B cell (primary cell): ENCODE results near the gene KIF25. TPM values are rescaled to one million over a fixed set of nuclear protein-coding genes. Genes with fewer than 3 reads are reported as not detected.

Experiments used
- ATAC-seq: fragments of 200-7000 bp; cut with Tn5 transposase; one replicate; pipeline ENCODE4 v1.10.0; 2021; ENCODE audit warnings: low read depth, mild to moderate bottlenecking, moderate number of reproducible peaks, moderate library complexity
- CTCF ChIA-PET: fragments of 350-600 bp; sonication (Branson Sonifier 250); formaldehyde crosslinking; loops from one replicate; lab custom pipeline; 2021; ENCODE audit warnings: antibody characterized with exemption, inconsistent platforms; lab: Charles Lee
- POLR2A ChIA-PET: fragments of 350-600 bp; sonication (Branson Sonifier 250); formaldehyde crosslinking; loops from one replicate; lab custom pipeline; 2021; ENCODE audit warnings: antibody characterized with exemption; lab: Charles Lee
- DNase-seq: peaks from one replicate; pipeline ENCODE4 v3.0.0; 2013
- H2AFZ ChIP-seq: 2 replicates; pipeline ENCODE4 v1.6.1; 2012; ENCODE audit warnings: mild to moderate bottlenecking, low read depth, low read length; ENCODE audit not compliant: insufficient read depth, poor library complexity, severe bottlenecking
- H3K27ac ChIP-seq, 2 donors: 1 replicate in 1 of 2; 2 replicates in 1 of 2; pipeline ENCODE4 v1.5.1; 2012 to 2013; ENCODE audit warnings: low read length in 2 of 2, mild to moderate bottlenecking in 2 of 2, moderate library complexity in 1 of 2
- H3K27me3 ChIP-seq, 4 experiments: fragments of 200-600 bp in 1 of 4; sonication (generic) in 1 of 4; replicated peaks in 1 of 4; 1 replicate in 2 of 4; 2 replicates in 2 of 4; pipeline versions ENCODE4 v1.6.1 to v1.7.0; 2013 to 2016; ENCODE audit warnings: low read length in 3 of 4, mild to moderate bottlenecking in 2 of 4, mixed read lengths in 1 of 4, moderate library complexity in 1 of 4; ENCODE audit not compliant: insufficient read depth in 4 of 4, control insufficient read depth in 3 of 4; ENCODE audit errors: control extremely low read depth in 1 of 4
- H3K36me3 ChIP-seq, 2 experiments: replicated peaks in 1 of 2; 1 replicate in 1 of 2; 2 replicates in 1 of 2; pipeline versions ENCODE4 v1.6.1 to v1.7.1; 2013; ENCODE audit warnings: low read length in 1 of 2; ENCODE audit not compliant: insufficient read depth in 2 of 2, control insufficient read depth in 1 of 2; ENCODE audit errors: control extremely low read depth in 1 of 2, extremely low read depth in 1 of 2
- H3K4me1 ChIP-seq, 2 donors: fragments of 200-600 bp in 1 of 2; sonication (generic) in 1 of 2; 1 replicate in 1 of 2; 2 replicates in 1 of 2; pipeline versions ENCODE4 v1.5.1 to v1.6.1; 2013 to 2017; ENCODE audit warnings: low read length in 2 of 2; ENCODE audit not compliant: control insufficient read depth in 2 of 2, insufficient read depth in 2 of 2
- H3K4me2 ChIP-seq: replicated peaks from 2 replicates; pipeline ENCODE3; 2012; ENCODE audit warnings: mild to moderate bottlenecking, low read depth, low read length; ENCODE audit not compliant: poor library complexity, severe bottlenecking
- H3K4me3 ChIP-seq, 5 experiments: fragments of 200-600 bp in 1 of 5; sonication (generic) in 1 of 5; 1 replicate in 3 of 5; 2 replicates in 2 of 5; pipeline versions ENCODE4 v1.5.1 to v1.7.0; 2011 to 2016; ENCODE audit warnings: low read length in 4 of 5, mild to moderate bottlenecking in 4 of 5, low read depth in 2 of 5, control low read depth in 1 of 5, moderate library complexity in 1 of 5; ENCODE audit not compliant: insufficient read depth in 1 of 5; ENCODE audit errors: control extremely low read depth in 1 of 5, extremely low read depth in 1 of 5
- H3K79me2 ChIP-seq: fragments of 200-600 bp; sonication (generic); one replicate; pipeline ENCODE4 v1.6.0; 2016; ENCODE audit warnings: low read length; ENCODE audit not compliant: control insufficient read depth, insufficient read depth
- H3K9ac ChIP-seq: fragments of 200-600 bp; sonication (generic); 2 replicates; pipeline ENCODE4 v1.6.1; 2017; ENCODE audit warnings: mild to moderate bottlenecking, low read length, moderate library complexity
- H3K9me3 ChIP-seq, 3 donors: one replicate each; pipeline versions ENCODE4 v1.6.1 to v1.7.1; 2013; ENCODE audit warnings: low read length in 2 of 3; ENCODE audit not compliant: control insufficient read depth in 2 of 3, insufficient read depth in 1 of 3; ENCODE audit errors: control extremely low read depth in 1 of 3
- H4K20me1 ChIP-seq: 2 replicates; pipeline ENCODE4 v1.6.0; 2012; ENCODE audit warnings: mild to moderate bottlenecking, low read length; ENCODE audit not compliant: insufficient read depth, control insufficient read depth, poor library complexity, severe bottlenecking
- H3K27ac Mint-ChIP-seq: one replicate; pipeline ENCODE4 v1.8.0; 2021; ENCODE audit warnings: mixed read lengths
- H3K27me3 Mint-ChIP-seq: one replicate; pipeline ENCODE4 v1.8.0; 2021; ENCODE audit warnings: mixed read lengths
- H3K4me1 Mint-ChIP-seq: one replicate; pipeline ENCODE4 v1.8.0; 2021; ENCODE audit warnings: mixed read lengths
- H3K4me3 Mint-ChIP-seq: one replicate; pipeline ENCODE4 v1.8.0; 2021; ENCODE audit warnings: mixed read lengths
- H3K9me3 Mint-ChIP-seq: one replicate; pipeline ENCODE4 v1.8.0; 2022; ENCODE audit warnings: mixed read lengths; ENCODE audit not compliant: insufficient read depth
- CTCF ChIP-seq: fragments of 200-600 bp; IDR thresholded peaks from one replicate; pipeline ENCODE4 v1.8.0; 2022; ENCODE audit warnings: antibody characterized with exemption, mild to moderate bottlenecking
- EZH2 ChIP-seq: IDR thresholded peaks from 2 replicates; pipeline ENCODE4 v1.6.1; 2012; ENCODE audit warnings: borderline replicate concordance, low read depth, mild to moderate bottlenecking, moderate library complexity, low read length; ENCODE audit not compliant: insufficient read depth, poor library complexity, severe bottlenecking
- WGBS: methylation state at CpG from one replicate; pipeline ENCODE4 v1.1.5; 2013; ENCODE audit warnings: missing lambda C conversion rate; ENCODE audit not compliant: insufficient coverage; 5-methylcytosine and 5-hydroxymethylcytosine counted together
- intact Hi-C: fragments of 100-400 bp; cut with micrococcal nuclease; formaldehyde crosslinking; loops from one replicate; pipeline ENCODE4 v1.10.0; 2022
- polyA plus RNA-seq: library from polyadenylated mRNA; depleted of rRNA; stranded (reverse); fragments of >200 nt; gene quantifications from 2 replicates; pipeline ENCODE4 v1.2.3, GENCODE V29; 2012
- total RNA-seq, 2 donors: library from RNA; stranded (reverse); fragments of 120-200 nt in 1 of 2; gene quantifications; 1 replicate in 1 of 2; 2 replicates in 1 of 2; pipeline versions ENCODE4 v1.2.3 to v1.2.4, GENCODE V29; 2013 to 2022

Gene KIF25
- total and polyA plus RNA-seq, 2 donors (not counting 1 experiment from before 2014, with no cell fraction given) = not detected

- Histone ChIP-seq H3K9ac (no peak overlapping the region), H2AFZ (no peak overlapping the region), H3K4me1 (no peaks in the 10 kb centered on the region), H3K79me2 (no peaks in the 10 kb centered on the region), H4K20me1 (no peaks in the 10 kb centered on the region), H3K4me2 (no peak overlapping the region), H3K9me3 (peaks cover 0 to 33% (median 0%) of the 10 kb centered on the region in 3 donors), H3K36me3 (no peaks in the 10 kb centered on the region), H3K4me3 (no peak overlapping the region), H3K27ac (no peak overlapping the region), H3K27me3 (no peaks in the 10 kb centered on the region)
- H3K27ac Mint-ChIP-seq = no peak overlapping the region
- intact Hi-C loops = no loop called here
- no peak overlapping the region for H3K4me3 Mint-ChIP-seq
- H3K4me1 Mint-ChIP-seq = no peaks in the 10 kb centered on the region
- ChIA-PET POLR2A (no interaction called here), CTCF (no interaction called here)
- H3K27me3 Mint-ChIP-seq = no peaks in the 10 kb centered on the region
- 93% methylated on average over 9 of the region's 10 CpGs for WGBS
- H3K9me3 Mint-ChIP-seq = no peaks in the 10 kb centered on the region
- TF ChIP-seq EZH2 (no peak), CTCF (no peak)
- DNase-seq (no peak), ATAC-seq (no peak)
Observed at GRCh38 chr6:168048724-168049025, 51.2 kb downstream of the KIF25 start.

- Histone ChIP-seq H3K79me2 (no peaks in the 10 kb centered on the region), H3K27ac (no peak overlapping the region), H2AFZ (no peak overlapping the region), H4K20me1 (no peaks in the 10 kb centered on the region), H3K4me1 (no peaks in the 10 kb centered on the region), H3K27me3 (no peaks in the 10 kb centered on the region), H3K4me2 (no peak overlapping the region), H3K4me3 (no peak overlapping the region), H3K9me3 (peaks cover 0 to 27% (median 0%) of the 10 kb centered on the region in 3 donors), H3K9ac (no peak overlapping the region), H3K36me3 (no peaks in the 10 kb centered on the region)
- no peak for TF ChIP-seq EZH2
- no peaks in the 10 kb centered on the region for H3K4me1 Mint-ChIP-seq
- ATAC-seq (no peak), DNase-seq (no peak)
- ChIA-PET CTCF (no interaction called here), POLR2A (no interaction called here)
- H3K27me3 Mint-ChIP-seq = no peaks in the 10 kb centered on the region
- intact Hi-C loops = no loop called here
- no peak overlapping the region for H3K4me3 Mint-ChIP-seq
- WGBS = 94% methylated on average over 14 of the region's 20 CpGs
- no peak overlapping the region for H3K27ac Mint-ChIP-seq
- no peaks in the 10 kb centered on the region for H3K9me3 Mint-ChIP-seq
Observed at GRCh38 chr6:168049277-168049676, 51.8 kb downstream of the KIF25 start.
